GM15510 (cell line): Measurements from ENCODE around the gene TRIM46.
A peak's percentile ranks its signal among the peaks of the same experiment; 100 is the strongest.

ENCODE experiments used
- POLR2A ChIP-seq: IDR thresholded peaks from 3 replicates; pipeline ENCODE4 v1.6.1; 2011; ENCODE audit warnings: borderline replicate concordance; ENCODE audit not compliant: insufficient read length; ENCODE audit errors: extremely low read depth

The TRIM46 gene

GRCh38 chr1:155205969-155206593, 32.4 kb downstream of the TRIM46 start:
- TF ChIP-seq POLR2A = no peak

- TF ChIP-seq POLR2A = no peak
Observed at GRCh38 chr1:155206891-155207805, 33.5 kb downstream of the TRIM46 start.

- TF ChIP-seq POLR2A = no peak
Observed at GRCh38 chr1:155207806-155208540, 34.3 kb downstream of the TRIM46 start, which contains the start of gene THBS3. Gene THBS3 (minus strand): TSS chr1:155207897. CDS start chr1:155207876, 21 bp downstream.

- TF ChIP-seq POLR2A = peak; percentile 63
Observed at GRCh38 chr1:155208541-155209311, 35.1 kb downstream of the TRIM46 start, which contains the start of gene MTX1. Gene MTX1 (plus strand): TSS chr1:155208695. CDS start chr1:155208805, 110 bp downstream.

GRCh38 chr1:155209312-155209721, 35.7 kb downstream of the TRIM46 start:
- TF ChIP-seq POLR2A = no peak

GRCh38 chr1:155210314-155211104, 36.9 kb downstream of the TRIM46 start:
- no peak for TF ChIP-seq POLR2A

- TF ChIP-seq POLR2A = no peak
Observed at GRCh38 chr1:155218854-155219591, 45.4 kb downstream of the TRIM46 start.

GRCh38 chr1:155219592-155220031, 46.0 kb downstream of the TRIM46 start:
- no peak for TF ChIP-seq POLR2A

- TF ChIP-seq POLR2A = no peak
Observed at GRCh38 chr1:155223047-155223446, 49.4 kb downstream of the TRIM46 start.

GRCh38 chr1:155226188-155226909, 52.7 kb downstream of the TRIM46 start:
- TF ChIP-seq POLR2A = no peak

- TF ChIP-seq POLR2A = no peak
Observed at GRCh38 chr1:155226910-155227260, 53.2 kb downstream of the TRIM46 start.
